GM23338 (cell line): ENCODE data around the gene FRY. TPM values are rescaled to one million over a fixed set of nuclear protein-coding genes. Genes with fewer than 3 reads are reported as not detected.

Experiments
- ATAC-seq: fragments of 200-7000 bp; cut with Tn5 transposase; 3 replicates; pipeline ENCODE4 v1.9.1; 2020
- DNase-seq: peaks from one replicate; pipeline ENCODE4 v3.0.0-alpha.2; 2015; ENCODE audit warnings: low spot score
- H2AFZ ChIP-seq: fragments of 200-600 bp; sonication (generic); 2 replicates; pipeline ENCODE4 v1.8.0; 2016; ENCODE audit warnings: antibody characterized with exemption, mild to moderate bottlenecking, moderate library complexity
- H3F3A ChIP-seq: fragments of 200-600 bp; sonication (generic); replicated peaks from 2 replicates; pipeline ENCODE4 v1.8.0; 2017; ENCODE audit warnings: antibody characterized with exemption, mixed run types, low read depth
- H3K27ac ChIP-seq: fragments of 200-600 bp; sonication (generic); 2 replicates; pipeline ENCODE4 v1.6.1; 2016; ENCODE audit warnings: low read depth
- H3K27me3 ChIP-seq: fragments of 200-600 bp; sonication (generic); 2 replicates; pipeline ENCODE4 v1.8.0; 2016; ENCODE audit warnings: mild to moderate bottlenecking, mixed run types, moderate library complexity; ENCODE audit not compliant: insufficient read depth
- H3K36me3 ChIP-seq: fragments of 200-600 bp; sonication (generic); 2 replicates; pipeline ENCODE4 v1.8.0; 2016; ENCODE audit warnings: mild to moderate bottlenecking; ENCODE audit not compliant: insufficient read depth
- H3K4me1 ChIP-seq: fragments of 200-600 bp; sonication (generic); 2 replicates; pipeline ENCODE4 v1.8.0; 2016; ENCODE audit warnings: mild to moderate bottlenecking, moderate library complexity; ENCODE audit not compliant: insufficient read depth
- H3K4me2 ChIP-seq: fragments of 200-600 bp; sonication (generic); 2 replicates; pipeline ENCODE4 v1.7.1; 2017; ENCODE audit warnings: mixed run types
- H3K4me3 ChIP-seq: fragments of 200-600 bp; sonication (generic); 2 replicates; pipeline ENCODE4 v1.6.1; 2016; ENCODE audit warnings: mixed run types
- H3K79me2 ChIP-seq: fragments of 200-600 bp; sonication (generic); replicated peaks from 2 replicates; pipeline ENCODE4 v1.8.0; 2017; ENCODE audit warnings: mild to moderate bottlenecking; ENCODE audit not compliant: insufficient read depth
- H3K9me2 ChIP-seq: fragments of 200-600 bp; sonication (generic); 2 replicates; pipeline ENCODE4 v1.8.0; 2017; ENCODE audit not compliant: insufficient read depth
- H4K20me1 ChIP-seq: fragments of 200-600 bp; sonication (generic); replicated peaks from 2 replicates; pipeline ENCODE4 v1.8.0; 2017; ENCODE audit warnings: mild to moderate bottlenecking; ENCODE audit not compliant: insufficient read depth
- H3K27ac Mint-ChIP-seq: 2 replicates; pipeline ENCODE4 v1.8.0; 2020; ENCODE audit warnings: inconsistent platforms, mild to moderate bottlenecking, moderate library complexity, mixed read lengths
- H3K27me3 Mint-ChIP-seq: 3 replicates; pipeline ENCODE4 v1.8.0; 2022; ENCODE audit warnings: low read depth, mild to moderate bottlenecking, moderate library complexity, mixed read lengths, inconsistent platforms; ENCODE audit not compliant: insufficient read depth, poor library complexity
- H3K36me3 Mint-ChIP-seq: 3 replicates; pipeline ENCODE4 v1.8.0; 2021; ENCODE audit warnings: low read depth, mild to moderate bottlenecking, inconsistent platforms, moderate library complexity, mixed read lengths
- H3K4me1 Mint-ChIP-seq: 3 replicates; pipeline ENCODE4 v1.8.0; 2020; ENCODE audit warnings: mild to moderate bottlenecking, inconsistent platforms, mixed read lengths
- H3K4me3 Mint-ChIP-seq: 3 replicates; pipeline ENCODE4 v1.8.0; 2021; ENCODE audit warnings: moderate library complexity, mild to moderate bottlenecking, inconsistent platforms, mixed read lengths
- H3K9me3 Mint-ChIP-seq: 3 replicates; pipeline ENCODE4 v1.8.0; 2020; ENCODE audit warnings: moderate library complexity, mild to moderate bottlenecking, inconsistent platforms, mixed read lengths
- CREB1 ChIP-seq: fragments of 250-450 bp; sonication (Bioruptor Pico); IDR thresholded peaks from 2 replicates; pipeline ENCODE4 v1.5.0; 2020; ENCODE audit warnings: low read depth, mild to moderate bottlenecking, moderate library complexity
- CTCF ChIP-seq, 2 experiments: fragments of 200-600 bp in 1 of 2; sonication (generic) in 1 of 2; conservative IDR thresholded peaks; 2 replicates each; pipeline versions ENCODE4 v1.5.1 to v1.6.1; 2016 to 2017; ENCODE audit warnings: antibody characterized with exemption in 2 of 2, low read depth in 2 of 2, mild to moderate bottlenecking in 2 of 2, moderate library complexity in 1 of 2
- ETS1 ChIP-seq: IDR thresholded peaks from 2 replicates; pipeline ENCODE4 v1.6.1; 2016; ENCODE audit warnings: antibody characterized with exemption
- EZH2 ChIP-seq: fragments of 200-600 bp; sonication (generic); IDR thresholded peaks from one replicate; pipeline ENCODE4 v1.8.0; 2017; ENCODE audit warnings: antibody characterized with exemption, mild to moderate bottlenecking, low read depth; ENCODE audit not compliant: unreplicated experiment
- JUNB ChIP-seq: IDR thresholded peaks from one replicate; pipeline ENCODE4 v1.6.1; 2016; ENCODE audit warnings: antibody characterized with exemption; ENCODE audit not compliant: unreplicated experiment
- NANOG ChIP-seq: IDR thresholded peaks from 2 replicates; pipeline ENCODE4 v1.6.1; 2016; ENCODE audit warnings: antibody characterized with exemption, borderline replicate concordance
- STAT1 ChIP-seq: IDR thresholded peaks from one replicate; pipeline ENCODE4 v1.6.1; 2016; ENCODE audit warnings: antibody characterized with exemption; ENCODE audit not compliant: unreplicated experiment
- ZNF114 ChIP-seq: fragments of 250-450 bp; sonication (Bioruptor Pico); IDR thresholded peaks from 2 replicates; pipeline ENCODE4 v1.5.0; 2020; ENCODE audit warnings: mild to moderate bottlenecking, moderate library complexity
- ZNF331 ChIP-seq: fragments of 250-450 bp; sonication (Bioruptor Pico); IDR thresholded peaks from 2 replicates; pipeline ENCODE4 v1.5.0; 2020; ENCODE audit warnings: low read depth, mild to moderate bottlenecking, moderate library complexity
- polyA plus RNA-seq: library from polyadenylated mRNA; unstranded; fragments of >200 nt; fragmentation: Nextera tagmentation; extraction: Ambion mirVana; gene quantifications from 2 replicates; pipeline ENCODE4 v1.2.1, GENCODE V29; 2016
- total RNA-seq: library from RNA; depleted of rRNA; stranded (reverse); fragments of >200 nt; shearing (Covaris generic); gene quantifications from 2 replicates; pipeline ENCODE4 v1.2.3, GENCODE V29; 2014
- TF ChIP-seq, protein P1 (sequence below): fragments of 250-450 bp; sonication (Bioruptor Pico); IDR thresholded peaks from 2 replicates; pipeline ENCODE4 v1.5.0; 2020; ENCODE audit warnings: mild to moderate bottlenecking, moderate library complexity
- TF ChIP-seq, protein P2 (sequence below): IDR thresholded peaks from one replicate; pipeline ENCODE4 v1.6.1; 2018; ENCODE audit warnings: antibody characterized with exemption; ENCODE audit not compliant: unreplicated experiment

Gene FRY
- total and polyA plus RNA-seq, 2 experiments from 2014 or later, result 2.4 to 10.1 TPM

GRCh38 chr13:32210101-32210500, 178.5 kb downstream of the FRY start:
- Mint-ChIP-seq H3K4me3 (no peak overlapping the region), H3K27ac (no peak overlapping the region), H3K36me3 (no peaks in the 10 kb centered on the region), H3K4me1 (peaks cover 23% of the 10 kb centered on the region), H3K27me3 (peaks cover 1% of the 10 kb centered on the region), H3K9me3 (no peaks in the 10 kb centered on the region)
- no peak for ATAC-seq
- no peaks in the 10 kb centered on the region for H3K27me3 ChIP-seq
- H2AFZ ChIP-seq, result no peak overlapping the region
- no peaks in the 10 kb centered on the region for H3K9me2 ChIP-seq
- no peak overlapping the region for H3K4me2 ChIP-seq
- no peak overlapping the region for H3K27ac ChIP-seq
- H3K36me3 ChIP-seq, result no peaks in the 10 kb centered on the region
- DNase-seq, result no peak
- H3K4me1 ChIP-seq, result peaks cover 6% of the 10 kb centered on the region
- H3K79me2 ChIP-seq, result no peaks in the 10 kb centered on the region
- no peaks in the 10 kb centered on the region for H4K20me1 ChIP-seq
- TF ChIP-seq ETS1 (no peak), EZH2 (no peak), STAT1 (no peak), JUNB (no peak), ZNF114 (CRISPR knock-in tag) (no peak), CTCF (conservative IDR thresholded peaks at IDR 0.05; ENCODE audit: low read depth in 2 of 2) (no peak), CREB1 (no peak), ZNF331 (CRISPR knock-in tag) (no peak), NANOG (no peak)
- TF ChIP-seq, protein P1, sequence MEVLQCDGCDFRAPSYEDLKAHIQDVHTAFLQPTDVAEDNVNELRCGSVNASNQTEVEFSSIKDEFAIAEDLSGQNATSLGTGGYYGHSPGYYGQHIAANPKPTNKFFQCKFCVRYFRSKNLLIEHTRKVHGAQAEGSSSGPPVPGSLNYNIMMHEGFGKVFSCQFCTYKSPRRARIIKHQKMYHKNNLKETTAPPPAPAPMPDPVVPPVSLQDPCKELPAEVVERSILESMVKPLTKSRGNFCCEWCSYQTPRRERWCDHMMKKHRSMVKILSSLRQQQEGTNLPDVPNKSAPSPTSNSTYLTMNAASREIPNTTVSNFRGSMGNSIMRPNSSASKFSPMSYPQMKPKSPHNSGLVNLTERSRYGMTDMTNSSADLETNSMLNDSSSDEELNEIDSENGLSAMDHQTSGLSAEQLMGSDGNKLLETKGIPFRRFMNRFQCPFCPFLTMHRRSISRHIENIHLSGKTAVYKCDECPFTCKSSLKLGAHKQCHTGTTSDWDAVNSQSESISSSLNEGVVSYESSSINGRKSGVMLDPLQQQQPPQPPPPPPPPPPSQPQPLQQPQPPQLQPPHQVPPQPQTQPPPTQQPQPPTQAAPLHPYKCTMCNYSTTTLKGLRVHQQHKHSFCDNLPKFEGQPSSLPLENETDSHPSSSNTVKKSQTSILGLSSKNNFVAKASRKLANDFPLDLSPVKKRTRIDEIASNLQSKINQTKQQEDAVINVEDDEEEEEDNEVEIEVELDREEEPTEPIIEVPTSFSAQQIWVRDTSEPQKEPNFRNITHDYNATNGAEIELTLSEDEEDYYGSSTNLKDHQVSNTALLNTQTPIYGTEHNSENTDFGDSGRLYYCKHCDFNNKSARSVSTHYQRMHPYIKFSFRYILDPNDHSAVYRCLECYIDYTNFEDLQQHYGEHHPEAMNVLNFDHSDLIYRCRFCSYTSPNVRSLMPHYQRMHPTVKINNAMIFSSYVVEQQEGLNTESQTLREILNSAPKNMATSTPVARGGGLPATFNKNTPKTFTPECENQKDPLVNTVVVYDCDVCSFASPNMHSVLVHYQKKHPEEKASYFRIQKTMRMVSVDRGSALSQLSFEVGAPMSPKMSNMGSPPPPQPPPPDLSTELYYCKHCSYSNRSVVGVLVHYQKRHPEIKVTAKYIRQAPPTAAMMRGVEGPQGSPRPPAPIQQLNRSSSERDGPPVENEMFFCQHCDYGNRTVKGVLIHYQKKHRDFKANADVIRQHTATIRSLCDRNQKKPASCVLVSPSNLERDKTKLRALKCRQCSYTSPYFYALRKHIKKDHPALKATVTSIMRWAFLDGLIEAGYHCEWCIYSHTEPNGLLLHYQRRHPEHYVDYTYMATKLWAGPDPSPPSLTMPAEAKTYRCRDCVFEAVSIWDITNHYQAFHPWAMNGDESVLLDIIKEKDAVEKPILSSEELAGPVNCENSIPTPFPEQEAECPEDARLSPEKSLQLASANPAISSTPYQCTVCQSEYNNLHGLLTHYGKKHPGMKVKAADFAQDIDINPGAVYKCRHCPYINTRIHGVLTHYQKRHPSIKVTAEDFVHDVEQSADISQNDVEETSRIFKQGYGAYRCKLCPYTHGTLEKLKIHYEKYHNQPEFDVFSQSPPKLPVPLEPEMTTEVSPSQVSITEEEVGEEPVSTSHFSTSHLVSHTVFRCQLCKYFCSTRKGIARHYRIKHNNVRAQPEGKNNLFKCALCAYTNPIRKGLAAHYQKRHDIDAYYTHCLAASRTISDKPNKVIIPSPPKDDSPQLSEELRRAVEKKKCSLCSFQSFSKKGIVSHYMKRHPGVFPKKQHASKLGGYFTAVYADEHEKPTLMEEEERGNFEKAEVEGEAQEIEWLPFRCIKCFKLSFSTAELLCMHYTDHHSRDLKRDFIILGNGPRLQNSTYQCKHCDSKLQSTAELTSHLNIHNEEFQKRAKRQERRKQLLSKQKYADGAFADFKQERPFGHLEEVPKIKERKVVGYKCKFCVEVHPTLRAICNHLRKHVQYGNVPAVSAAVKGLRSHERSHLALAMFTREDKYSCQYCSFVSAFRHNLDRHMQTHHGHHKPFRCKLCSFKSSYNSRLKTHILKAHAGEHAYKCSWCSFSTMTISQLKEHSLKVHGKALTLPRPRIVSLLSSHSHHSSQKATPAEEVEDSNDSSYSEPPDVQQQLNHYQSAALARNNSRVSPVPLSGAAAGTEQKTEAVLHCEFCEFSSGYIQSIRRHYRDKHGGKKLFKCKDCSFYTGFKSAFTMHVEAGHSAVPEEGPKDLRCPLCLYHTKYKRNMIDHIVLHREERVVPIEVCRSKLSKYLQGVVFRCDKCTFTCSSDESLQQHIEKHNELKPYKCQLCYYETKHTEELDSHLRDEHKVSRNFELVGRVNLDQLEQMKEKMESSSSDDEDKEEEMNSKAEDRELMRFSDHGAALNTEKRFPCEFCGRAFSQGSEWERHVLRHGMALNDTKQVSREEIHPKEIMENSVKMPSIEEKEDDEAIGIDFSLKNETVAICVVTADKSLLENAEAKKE (CRISPR knock-in tag), result no peak
- TF ChIP-seq, protein P2, sequence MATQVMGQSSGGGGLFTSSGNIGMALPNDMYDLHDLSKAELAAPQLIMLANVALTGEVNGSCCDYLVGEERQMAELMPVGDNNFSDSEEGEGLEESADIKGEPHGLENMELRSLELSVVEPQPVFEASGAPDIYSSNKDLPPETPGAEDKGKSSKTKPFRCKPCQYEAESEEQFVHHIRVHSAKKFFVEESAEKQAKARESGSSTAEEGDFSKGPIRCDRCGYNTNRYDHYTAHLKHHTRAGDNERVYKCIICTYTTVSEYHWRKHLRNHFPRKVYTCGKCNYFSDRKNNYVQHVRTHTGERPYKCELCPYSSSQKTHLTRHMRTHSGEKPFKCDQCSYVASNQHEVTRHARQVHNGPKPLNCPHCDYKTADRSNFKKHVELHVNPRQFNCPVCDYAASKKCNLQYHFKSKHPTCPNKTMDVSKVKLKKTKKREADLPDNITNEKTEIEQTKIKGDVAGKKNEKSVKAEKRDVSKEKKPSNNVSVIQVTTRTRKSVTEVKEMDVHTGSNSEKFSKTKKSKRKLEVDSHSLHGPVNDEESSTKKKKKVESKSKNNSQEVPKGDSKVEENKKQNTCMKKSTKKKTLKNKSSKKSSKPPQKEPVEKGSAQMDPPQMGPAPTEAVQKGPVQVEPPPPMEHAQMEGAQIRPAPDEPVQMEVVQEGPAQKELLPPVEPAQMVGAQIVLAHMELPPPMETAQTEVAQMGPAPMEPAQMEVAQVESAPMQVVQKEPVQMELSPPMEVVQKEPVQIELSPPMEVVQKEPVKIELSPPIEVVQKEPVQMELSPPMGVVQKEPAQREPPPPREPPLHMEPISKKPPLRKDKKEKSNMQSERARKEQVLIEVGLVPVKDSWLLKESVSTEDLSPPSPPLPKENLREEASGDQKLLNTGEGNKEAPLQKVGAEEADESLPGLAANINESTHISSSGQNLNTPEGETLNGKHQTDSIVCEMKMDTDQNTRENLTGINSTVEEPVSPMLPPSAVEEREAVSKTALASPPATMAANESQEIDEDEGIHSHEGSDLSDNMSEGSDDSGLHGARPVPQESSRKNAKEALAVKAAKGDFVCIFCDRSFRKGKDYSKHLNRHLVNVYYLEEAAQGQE, result no peak
- no peak overlapping the region for H3K4me3 ChIP-seq
- no peaks in the 10 kb centered on the region for H3F3A ChIP-seq
